HFFc6 (cell line): ENCODE results near the gene GPSM1. TPM values are rescaled to one million over a fixed set of nuclear protein-coding genes. Genes with fewer than 3 reads are reported as not detected.

ENCODE experiments used
- DNase-seq: peaks from one replicate; pipeline ENCODE4 v3.0.0-alpha.2; 2018
- H3K27ac Mint-ChIP-seq: 2 replicates; pipeline ENCODE4 v1.8.0; 2020; ENCODE audit warnings: mild to moderate bottlenecking, mixed read lengths
- H3K27me3 Mint-ChIP-seq: 2 replicates; pipeline ENCODE4 v1.8.0; 2021; ENCODE audit warnings: mild to moderate bottlenecking, moderate library complexity, mixed read lengths; ENCODE audit not compliant: insufficient read depth
- H3K36me3 Mint-ChIP-seq: 2 replicates; pipeline ENCODE4 v1.8.0; 2021; ENCODE audit warnings: low read depth, mixed read lengths
- H3K4me1 Mint-ChIP-seq: 2 replicates; pipeline ENCODE4 v1.8.0; 2020; ENCODE audit warnings: low read depth, mixed read lengths
- H3K4me3 Mint-ChIP-seq: 2 replicates; pipeline ENCODE4 v1.8.0; 2020; ENCODE audit warnings: mild to moderate bottlenecking, moderate library complexity, mixed read lengths
- H3K9me3 Mint-ChIP-seq: 2 replicates; pipeline ENCODE4 v1.8.0; 2020; ENCODE audit warnings: mild to moderate bottlenecking, mixed read lengths
- total RNA-seq, 6 experiments: library from RNA; stranded (reverse); fragmentation: NEBNext Ultra II Directional; extraction: Animal tissue kit (Norgen Biotek cat#: 25700); gene quantifications; 2 replicates in 1 of 6; 3 replicates in 5 of 6; pipeline ENCODE4 v1.2.3, GENCODE V29; 2021
- TF ChIP-seq, protein P1 (sequence below): fragments of 200-600 bp; sonication (generic); IDR thresholded peaks from 2 replicates; pipeline ENCODE4 v1.5.0; 2021; ENCODE audit warnings: antibody characterized with exemption, mild to moderate bottlenecking

GPSM1 gene
- total RNA-seq, 6 experiments from 2014 or later, result 50.9 to 60.2 (median 55.0) TPM

DNA sequence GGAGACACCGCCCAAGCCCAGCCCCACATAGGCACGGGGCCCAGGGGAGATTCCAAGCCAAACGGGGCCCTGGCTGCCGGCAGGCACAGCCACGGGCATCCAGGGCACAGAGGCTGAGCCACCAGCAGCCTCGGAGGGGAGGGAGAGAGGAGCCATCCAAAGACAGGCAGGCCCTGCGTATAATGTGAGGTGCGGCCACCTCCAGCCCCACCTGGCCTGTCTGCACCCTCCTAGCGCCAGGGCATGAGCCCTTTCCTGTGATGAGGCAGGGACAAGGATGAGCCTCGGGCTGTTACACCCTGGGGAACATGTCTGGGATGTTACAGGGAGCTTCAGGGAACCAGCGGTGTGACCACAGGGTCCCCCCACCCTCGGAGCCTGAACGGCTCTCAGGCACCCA, 22.4 kb upstream of the GPSM1 start:
- H3K9me3 Mint-ChIP-seq, result no peaks in the 10 kb centered on the region
- H3K4me1 Mint-ChIP-seq, result no peaks in the 10 kb centered on the region

DNA sequence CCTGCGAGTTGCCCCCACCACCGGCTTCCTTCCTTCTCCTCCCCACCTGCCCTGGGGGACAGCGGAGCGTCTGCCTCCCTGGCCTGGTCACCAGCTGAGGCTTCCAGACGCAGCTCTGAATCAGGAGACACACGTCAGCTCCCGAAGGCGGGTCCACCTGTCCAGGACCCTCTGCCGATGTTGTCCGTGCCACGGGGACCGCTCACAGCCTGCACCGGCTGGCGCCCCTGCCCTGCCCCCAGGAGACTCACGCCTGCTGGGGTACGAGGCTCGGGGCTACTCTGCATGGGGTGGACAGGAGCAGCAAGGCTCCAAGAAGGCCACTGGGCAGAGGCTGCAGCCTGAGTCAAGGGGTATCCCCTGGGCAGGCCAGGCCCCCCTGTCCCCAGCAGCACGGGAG, 21.5 kb upstream of the GPSM1 start:
- peaks cover 19% of the 10 kb centered on the region; the same call in 1 of the 2 replicates for H3K27me3 Mint-ChIP-seq
- TF ChIP-seq, protein P1, sequence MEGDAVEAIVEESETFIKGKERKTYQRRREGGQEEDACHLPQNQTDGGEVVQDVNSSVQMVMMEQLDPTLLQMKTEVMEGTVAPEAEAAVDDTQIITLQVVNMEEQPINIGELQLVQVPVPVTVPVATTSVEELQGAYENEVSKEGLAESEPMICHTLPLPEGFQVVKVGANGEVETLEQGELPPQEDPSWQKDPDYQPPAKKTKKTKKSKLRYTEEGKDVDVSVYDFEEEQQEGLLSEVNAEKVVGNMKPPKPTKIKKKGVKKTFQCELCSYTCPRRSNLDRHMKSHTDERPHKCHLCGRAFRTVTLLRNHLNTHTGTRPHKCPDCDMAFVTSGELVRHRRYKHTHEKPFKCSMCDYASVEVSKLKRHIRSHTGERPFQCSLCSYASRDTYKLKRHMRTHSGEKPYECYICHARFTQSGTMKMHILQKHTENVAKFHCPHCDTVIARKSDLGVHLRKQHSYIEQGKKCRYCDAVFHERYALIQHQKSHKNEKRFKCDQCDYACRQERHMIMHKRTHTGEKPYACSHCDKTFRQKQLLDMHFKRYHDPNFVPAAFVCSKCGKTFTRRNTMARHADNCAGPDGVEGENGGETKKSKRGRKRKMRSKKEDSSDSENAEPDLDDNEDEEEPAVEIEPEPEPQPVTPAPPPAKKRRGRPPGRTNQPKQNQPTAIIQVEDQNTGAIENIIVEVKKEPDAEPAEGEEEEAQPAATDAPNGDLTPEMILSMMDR, result no peak

More for the DNA sequence above, 22.4 kb upstream of the GPSM1 start:
- Mint-ChIP-seq H3K27me3 (peaks cover 21% of the 10 kb centered on the region; the same call in 1 of the 2 replicates), H3K27ac (no peak overlapping the region), H3K4me3 (no peak overlapping the region), H3K36me3 (no peaks in the 10 kb centered on the region)
- TF ChIP-seq, protein P1, result no peak
- no peak for DNase-seq

DNA sequence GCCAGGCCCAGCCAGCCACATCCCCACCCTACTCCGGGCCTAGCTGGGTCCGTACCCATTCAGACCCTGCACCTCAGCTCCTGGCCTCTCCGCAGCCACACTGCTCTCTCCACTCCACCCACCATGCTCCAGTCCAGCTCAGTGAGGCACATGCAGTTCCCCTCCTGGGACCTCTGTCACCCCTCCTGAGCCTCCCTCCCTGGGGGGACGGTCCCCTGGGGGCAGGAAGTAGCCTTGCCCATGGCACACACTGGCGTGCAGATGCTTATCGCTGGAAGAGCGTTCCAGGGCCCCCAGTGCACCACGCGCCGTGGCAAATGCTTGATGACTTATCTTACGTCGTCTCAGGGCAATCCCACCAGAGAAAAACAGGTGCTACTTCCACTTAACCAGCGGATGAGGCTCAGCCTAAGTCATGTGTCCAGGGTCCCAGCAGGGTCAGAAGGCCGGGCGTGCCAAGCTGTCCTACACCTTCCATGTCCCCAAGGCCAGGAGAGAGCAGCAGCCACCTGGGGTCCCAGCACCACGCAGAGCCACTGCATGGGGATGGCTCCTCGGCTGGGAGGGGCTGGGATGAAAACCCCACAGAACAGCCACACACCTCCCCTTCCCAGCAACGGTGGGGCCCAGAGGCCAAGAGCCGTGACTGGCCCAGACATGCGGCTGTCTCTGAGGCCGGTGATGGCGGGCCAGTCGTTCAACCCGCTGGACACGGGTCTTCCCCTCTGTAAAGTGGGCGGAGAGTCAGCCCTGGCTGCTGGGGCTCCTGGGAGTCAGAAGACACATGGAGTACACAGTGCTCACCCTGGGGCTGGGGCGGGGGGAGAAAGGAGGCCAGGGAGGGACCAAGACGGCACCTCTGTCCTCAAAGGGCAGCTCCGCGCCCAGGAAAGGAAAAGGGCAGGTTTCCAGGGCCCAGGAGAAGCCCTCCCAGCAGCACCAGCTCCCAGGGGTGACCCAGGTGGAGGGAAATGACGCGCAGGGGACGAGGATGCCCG, 20.8 kb upstream of the GPSM1 start:
- H3K27me3 Mint-ChIP-seq, result peaks cover 16% of the 10 kb centered on the region; the same call in 1 of the 2 replicates
- no peak for DNase-seq
- no peaks in the 10 kb centered on the region for H3K9me3 Mint-ChIP-seq
- H3K4me1 Mint-ChIP-seq, result no peaks in the 10 kb centered on the region
- H3K27ac Mint-ChIP-seq, result no peak overlapping the region
- H3K36me3 Mint-ChIP-seq, result no peaks in the 10 kb centered on the region
- TF ChIP-seq, protein P1, result no peak
- H3K4me3 Mint-ChIP-seq, result no peak overlapping the region

More for the DNA sequence above, 21.5 kb upstream of the GPSM1 start:
- no peak overlapping the region for H3K4me3 Mint-ChIP-seq
- H3K4me1 Mint-ChIP-seq, result no peaks in the 10 kb centered on the region
- H3K27ac Mint-ChIP-seq, result no peak overlapping the region
- no peaks in the 10 kb centered on the region for H3K9me3 Mint-ChIP-seq
- no peak for DNase-seq
- H3K36me3 Mint-ChIP-seq, result no peaks in the 10 kb centered on the region

DNA sequence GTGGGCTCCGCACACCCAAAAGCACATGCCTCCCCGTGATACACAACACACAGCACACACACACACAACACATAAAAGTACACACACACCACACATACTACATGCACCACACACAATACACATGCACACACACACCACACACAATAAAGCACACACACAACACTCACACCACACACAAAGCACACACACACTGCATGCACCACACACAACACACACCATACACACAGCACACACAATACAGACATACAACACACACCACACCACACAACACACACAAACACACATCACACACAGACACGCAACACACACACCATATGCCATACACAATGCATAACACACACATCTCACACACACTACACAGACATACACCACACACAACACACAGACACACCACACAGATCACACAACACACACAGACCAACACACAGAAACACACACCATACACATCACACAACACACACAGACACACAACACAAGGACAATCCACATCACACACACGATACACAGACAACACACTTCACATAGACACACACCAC, 20.1 kb upstream of the GPSM1 start:
- no peak for DNase-seq

DNA sequence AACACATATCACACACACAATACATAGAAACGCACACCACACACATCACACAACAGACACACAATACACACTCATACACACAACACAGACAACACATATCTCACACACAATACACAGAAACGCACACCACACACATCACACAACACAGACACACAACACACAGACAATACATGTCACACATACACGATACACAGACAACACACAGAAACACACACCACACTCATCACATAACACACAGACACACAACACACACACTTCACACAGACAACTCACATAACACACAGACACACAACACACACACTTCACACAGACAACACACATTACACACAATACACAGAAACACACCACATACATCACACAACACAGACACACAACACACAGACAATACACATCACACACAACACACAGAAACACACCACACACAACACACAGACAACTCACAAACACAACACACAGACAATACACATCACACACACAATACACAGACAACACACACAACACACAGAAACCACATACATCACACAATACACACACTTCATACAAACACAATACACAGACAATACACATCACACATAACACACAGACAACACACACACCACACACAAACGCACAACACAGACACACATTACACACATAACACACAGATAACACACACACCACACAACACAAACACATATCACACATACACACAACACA, 19.2 kb upstream of the GPSM1 start:
- no peak for DNase-seq
- Mint-ChIP-seq H3K27me3 (peaks cover 10% of the 10 kb centered on the region; the same call in 1 of the 2 replicates), H3K4me3 (no peak overlapping the region), H3K4me1 (no peaks in the 10 kb centered on the region), H3K9me3 (no peaks in the 10 kb centered on the region), H3K27ac (no peak overlapping the region), H3K36me3 (no peaks in the 10 kb centered on the region)
- TF ChIP-seq, protein P1, result no peak

More for the DNA sequence above, 20.1 kb upstream of the GPSM1 start:
- no peak overlapping the region for H3K4me3 Mint-ChIP-seq
- TF ChIP-seq, protein P1, result no peak
- no peaks in the 10 kb centered on the region for H3K4me1 Mint-ChIP-seq
- no peak overlapping the region for H3K27ac Mint-ChIP-seq
- H3K36me3 Mint-ChIP-seq, result no peaks in the 10 kb centered on the region
- H3K27me3 Mint-ChIP-seq, result peaks cover 15% of the 10 kb centered on the region; the same call in 1 of the 2 replicates
- no peaks in the 10 kb centered on the region for H3K9me3 Mint-ChIP-seq
